EH (cell line): ENCODE measurements around the gene ICAM5.
"Not testable (repeated sequence)": the region's sequence is repeated elsewhere in the genome, so short reads cannot be mapped to it uniquely, and the experiment has no call there.

Experiments used
- DNase-seq: peaks from one replicate; pipeline ENCODE4 v3.0.0-alpha.2; 2015; ENCODE audit warnings: low read depth

The ICAM5 gene

GRCh38 chr19:10269333-10270179, 20.2 kb upstream of the ICAM5 start:
- peak; percentile 76 for DNase-seq

DNA sequence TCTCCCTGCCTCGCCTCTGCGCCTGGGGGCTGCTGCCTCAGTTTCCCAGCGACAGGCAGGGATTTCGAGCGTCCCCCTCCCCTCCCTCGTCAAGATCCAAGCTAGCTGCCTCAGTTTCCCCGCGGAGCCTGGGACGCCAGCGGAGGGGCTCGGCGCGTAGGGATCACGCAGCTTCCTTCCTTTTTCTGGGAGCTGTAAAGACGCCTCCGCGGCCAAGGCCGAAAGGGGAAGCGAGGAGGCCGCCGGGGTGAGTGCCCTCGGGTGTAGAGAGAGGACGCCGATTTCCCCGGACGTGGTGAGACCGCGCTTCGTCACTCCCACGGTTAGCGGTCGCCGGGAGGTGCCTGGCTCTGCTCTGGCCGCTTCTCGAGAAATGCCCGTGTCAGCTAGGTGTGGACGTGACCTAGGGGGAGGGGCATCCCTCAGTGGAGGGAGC, 19.6 kb upstream of the ICAM5 start:
- DNase-seq: peak; percentile 53

GRCh38 chr19:10270616-10271394, 18.9 kb upstream of the ICAM5 start, which contains the start of gene ICAM1:
TSS of gene ICAM1 (plus strand) at chr19:10271120. CDS start at chr19:10271160, 40 bp downstream.
- DNase-seq: peak; percentile 85

GRCh38 chr19:10271543-10272086, 18.1 kb upstream of the ICAM5 start:
- DNase-seq: peak; percentile 48

DNA sequence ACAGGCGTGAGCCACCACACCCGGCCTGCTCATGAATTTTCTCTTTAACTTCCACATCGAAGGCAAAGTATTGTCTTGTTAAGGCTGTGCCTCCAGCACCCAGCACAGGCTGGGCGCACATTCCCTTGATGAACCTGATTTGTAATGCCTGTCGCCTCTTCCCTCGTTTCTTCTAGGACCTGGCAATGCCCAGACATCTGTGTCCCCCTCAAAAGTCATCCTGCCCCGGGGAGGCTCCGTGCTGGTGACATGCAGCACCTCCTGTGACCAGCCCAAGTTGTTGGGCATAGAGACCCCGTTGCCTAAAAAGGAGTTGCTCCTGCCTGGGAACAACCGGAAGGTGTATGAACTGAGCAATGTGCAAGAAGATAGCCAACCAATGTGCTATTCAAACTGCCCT, 15.2 kb upstream of the ICAM5 start:
- no peak for DNase-seq

DNA sequence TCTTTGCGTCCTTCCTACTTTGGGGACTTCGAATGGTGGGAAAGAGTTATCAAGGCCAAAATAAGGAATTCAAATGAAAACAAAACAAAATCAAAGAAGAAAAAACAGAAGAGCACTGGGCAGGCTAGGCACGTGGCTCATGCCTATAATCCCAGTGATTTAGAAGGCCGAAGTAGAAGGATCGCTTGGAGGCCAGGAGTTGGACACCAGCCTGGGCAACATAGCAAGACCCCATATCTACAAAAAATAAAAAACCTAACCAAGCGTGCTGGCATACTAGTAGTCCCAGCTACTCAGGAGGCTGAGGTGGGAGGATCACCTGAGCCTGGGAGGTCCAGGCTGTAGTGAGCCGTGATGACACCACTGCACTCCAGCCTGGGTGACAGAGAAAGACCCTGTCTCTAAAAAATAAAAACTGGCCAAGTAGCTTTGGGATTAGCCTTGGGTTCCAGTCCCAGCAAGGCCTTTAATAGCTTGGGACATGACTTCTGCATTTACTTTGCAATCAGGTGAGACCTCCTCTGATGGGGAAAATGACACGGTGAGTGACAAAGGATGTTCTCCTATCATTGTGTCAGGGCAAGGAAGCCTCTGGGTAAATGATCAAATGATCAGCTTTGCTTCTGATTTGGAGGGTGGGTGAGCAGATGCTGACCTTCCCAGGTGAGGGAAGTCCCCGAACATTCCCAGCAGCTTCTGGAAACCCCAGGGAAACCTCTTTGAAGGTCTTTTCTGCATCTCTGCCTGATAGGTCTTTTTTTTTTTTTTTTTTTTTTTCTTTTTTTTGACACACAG, 11.8 kb upstream of the ICAM5 start:
- DNase-seq: no peak

- no peak for DNase-seq
Observed at GRCh38 chr19:10278935-10279334, 10.8 kb upstream of the ICAM5 start.

DNA sequence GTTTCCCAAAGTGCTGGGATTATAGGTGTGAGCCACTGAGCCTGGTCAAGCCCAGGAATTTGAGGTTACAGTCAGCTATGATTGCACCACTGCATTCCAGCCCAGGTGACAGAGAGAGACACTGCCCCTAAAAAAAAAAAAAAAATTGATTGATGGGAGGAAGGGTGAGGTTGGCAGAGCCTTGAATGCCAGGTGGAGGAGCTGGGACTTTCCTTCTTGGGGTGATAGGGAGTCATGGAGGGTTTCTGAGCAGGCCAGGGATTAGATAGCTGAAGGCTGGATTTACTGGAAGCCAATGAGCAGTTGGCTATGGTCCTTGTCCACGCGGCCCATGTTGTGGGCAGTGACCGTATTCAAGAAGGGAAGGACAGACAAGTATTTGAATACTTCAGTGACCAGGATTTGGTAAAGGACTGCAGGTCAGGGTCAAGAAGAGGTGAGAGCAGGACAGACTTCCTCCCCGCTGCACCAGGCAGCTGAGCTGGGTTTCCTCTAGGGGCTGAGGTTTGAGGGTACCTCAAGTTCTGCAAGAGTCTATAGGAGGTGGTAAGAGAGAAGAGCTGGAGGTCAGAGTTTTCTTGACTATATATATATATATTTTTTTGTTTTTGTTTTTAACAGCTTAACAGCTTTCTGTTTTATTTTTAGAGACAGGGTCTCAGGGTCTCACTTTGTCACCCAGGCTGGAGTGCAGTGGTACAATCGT, 9.9 kb upstream of the ICAM5 start:
- no peak for DNase-seq

DNA sequence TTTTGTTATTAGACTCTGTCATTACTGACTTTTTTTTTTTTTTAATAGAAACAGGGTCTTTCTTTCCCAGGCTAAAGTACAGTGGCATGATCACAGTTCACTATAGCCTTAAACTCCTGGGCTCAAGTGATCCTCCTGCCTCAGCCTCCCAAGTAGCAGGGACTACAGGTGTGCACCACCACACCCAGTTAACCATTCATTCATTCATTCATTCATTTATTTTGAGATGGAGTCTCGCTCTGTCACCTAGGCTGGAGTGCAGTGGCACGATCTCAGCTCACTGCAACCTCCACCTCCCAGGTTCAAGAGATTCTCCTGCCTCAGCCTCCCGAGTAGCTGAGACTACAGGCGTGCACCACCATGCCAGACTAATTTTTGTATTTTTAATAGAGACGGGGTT, 7.7 kb upstream of the ICAM5 start:
- not testable (repeated sequence) for DNase-seq

GRCh38 chr19:10283301-10284064, 6.3 kb upstream of the ICAM5 start:
- DNase-seq: no peak

DNA sequence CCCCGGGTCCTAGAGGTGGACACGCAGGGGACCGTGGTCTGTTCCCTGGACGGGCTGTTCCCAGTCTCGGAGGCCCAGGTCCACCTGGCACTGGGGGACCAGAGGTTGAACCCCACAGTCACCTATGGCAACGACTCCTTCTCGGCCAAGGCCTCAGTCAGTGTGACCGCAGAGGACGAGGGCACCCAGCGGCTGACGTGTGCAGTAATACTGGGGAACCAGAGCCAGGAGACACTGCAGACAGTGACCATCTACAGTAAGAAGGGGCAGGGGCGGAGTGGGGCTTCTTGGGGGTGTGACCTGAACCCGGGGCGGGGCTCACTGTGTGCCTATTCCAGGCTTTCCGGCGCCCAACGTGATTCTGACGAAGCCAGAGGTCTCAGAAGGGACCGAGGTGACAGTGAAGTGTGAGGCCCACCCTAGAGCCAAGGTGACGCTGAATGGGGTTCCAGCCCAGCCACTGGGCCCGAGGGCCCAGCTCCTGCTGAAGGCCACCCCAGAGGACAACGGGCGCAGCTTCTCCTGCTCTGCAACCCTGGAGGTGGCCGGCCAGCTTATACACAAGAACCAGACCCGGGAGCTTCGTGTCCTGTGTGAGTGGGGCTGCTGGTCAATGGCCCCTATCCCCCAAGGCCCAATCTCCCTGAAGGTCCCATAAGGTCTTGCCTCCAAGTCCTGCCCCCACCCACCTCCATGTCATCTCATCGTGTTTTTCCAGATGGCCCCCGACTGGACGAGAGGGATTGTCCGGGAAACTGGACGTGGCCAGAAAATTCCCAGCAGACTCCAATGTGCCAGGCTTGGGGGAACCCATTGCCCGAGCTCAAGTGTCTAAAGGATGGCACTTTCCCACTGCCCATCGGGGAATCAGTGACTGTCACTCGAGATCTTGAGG, 5.4 kb upstream of the ICAM5 start:
- no peak for DNase-seq

DNA sequence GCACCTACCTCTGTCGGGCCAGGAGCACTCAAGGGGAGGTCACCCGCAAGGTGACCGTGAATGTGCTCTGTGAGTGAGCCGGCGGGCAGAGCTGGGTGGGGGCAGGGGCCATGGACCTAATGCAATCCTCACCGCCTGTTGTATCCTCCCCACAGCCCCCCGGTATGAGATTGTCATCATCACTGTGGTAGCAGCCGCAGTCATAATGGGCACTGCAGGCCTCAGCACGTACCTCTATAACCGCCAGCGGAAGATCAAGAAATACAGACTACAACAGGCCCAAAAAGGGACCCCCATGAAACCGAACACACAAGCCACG, 4.8 kb upstream of the ICAM5 start:
- no peak for DNase-seq

GRCh38 chr19:10285393-10285792, 4.4 kb upstream of the ICAM5 start:
- no peak for DNase-seq

DNA sequence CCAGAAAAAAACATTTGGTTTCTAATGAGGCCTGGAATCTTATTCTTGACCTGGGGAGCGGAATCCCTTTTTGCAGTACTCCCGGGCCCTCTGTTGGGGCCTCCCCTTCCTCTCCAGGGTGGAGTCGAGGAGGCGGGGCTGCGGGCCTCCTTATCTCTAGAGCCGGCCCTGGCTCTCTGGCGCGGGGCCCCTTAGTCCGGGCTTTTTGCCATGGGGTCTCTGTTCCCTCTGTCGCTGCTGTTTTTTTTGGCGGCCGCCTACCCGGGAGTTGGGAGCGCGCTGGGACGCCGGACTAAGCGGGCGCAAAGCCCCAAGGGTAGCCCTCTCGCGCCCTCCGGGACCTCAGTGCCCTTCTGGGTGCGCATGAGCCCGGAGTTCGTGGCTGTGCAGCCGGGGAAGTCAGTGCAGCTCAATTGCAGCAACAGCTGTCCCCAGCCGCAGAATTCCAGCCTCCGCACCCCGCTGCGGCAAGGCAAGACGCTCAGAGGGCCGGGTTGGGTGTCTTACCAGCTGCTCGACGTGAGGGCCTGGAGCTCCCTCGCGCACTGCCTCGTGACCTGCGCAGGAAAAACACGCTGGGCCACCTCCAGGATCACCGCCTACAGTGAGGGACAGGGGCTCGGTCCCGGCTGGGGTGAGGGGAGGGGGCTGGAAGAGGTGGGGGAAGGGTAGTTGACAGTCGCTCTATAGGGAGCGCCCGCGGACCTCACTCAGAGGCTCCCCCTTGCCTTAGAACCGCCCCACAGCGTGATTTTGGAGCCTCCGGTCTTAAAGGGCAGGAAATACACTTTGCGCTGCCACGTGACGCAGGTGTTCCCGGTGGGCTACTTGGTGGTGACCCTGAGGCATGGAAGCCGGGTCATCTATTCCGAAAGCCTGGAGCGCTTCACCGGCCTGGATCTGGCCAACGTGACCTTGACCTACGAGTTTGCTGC, 2.7 kb upstream of the ICAM5 start, which contains the start of gene ICAM4:
ICAM4 (plus strand) TSS at position 153 of the 935 bp plus-strand sequence; CDS start at position 211, 58 bp downstream.
- DNase-seq: peak; percentile 37

GRCh38 chr19:10288662-10289166, 1.0 kb upstream of the ICAM5 start:
- DNase-seq: peak; percentile 79

DNA sequence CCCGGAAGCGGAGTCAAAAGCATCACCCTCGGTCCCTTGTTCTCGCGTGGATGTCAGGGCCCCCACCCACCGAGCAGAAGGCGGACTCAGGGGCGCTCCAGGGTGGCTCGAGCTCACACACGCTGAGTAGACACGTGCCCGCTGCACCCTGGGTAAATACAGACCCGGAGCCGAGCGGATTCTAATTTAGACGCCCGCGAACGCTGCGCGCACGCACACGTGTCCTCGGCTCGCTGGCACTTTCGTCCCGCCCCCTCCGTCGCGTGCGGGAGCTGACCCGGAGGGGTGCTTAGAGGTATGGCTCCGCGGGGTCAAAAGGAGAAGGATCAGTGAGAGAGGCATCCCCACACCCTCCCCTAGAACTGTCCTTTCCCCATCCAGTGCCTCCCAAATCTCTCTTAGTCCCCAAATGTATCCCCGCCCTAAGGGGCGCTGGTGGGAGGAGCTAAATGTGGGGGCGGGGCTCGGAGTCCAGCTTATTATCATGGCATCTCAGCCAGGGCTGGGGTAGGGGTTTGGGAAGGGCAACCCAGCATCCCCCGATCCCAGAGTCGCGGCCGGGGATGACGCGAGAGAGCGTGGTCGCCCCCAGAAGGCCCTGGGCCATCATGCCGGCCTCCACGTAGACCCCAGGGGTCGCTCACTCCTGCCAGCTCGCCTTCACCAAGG, 451 bp upstream of the ICAM5 start:
- DNase-seq: peak; percentile 79

- DNase-seq: peak; percentile 32
Observed at GRCh38 chr19:10290357-10290875, 664 bp downstream of the ICAM5 start.
